ENCODE results near the gene APIP. TPM values are rescaled to one million over a fixed set of nuclear protein-coding genes. Genes with fewer than 3 reads are reported as not detected.

The APIP gene
- 10 to 100 TPM; 42.4 to 42.5 TPM for total RNA-seq

- Mint-ChIP-seq H3K9me3 (peaks cover 4% of the 10 kb centered on the region), H3K4me3 (peak within 1 kb of the TSS; percentile 99), H3K36me3 (ENCODE audit: low read depth) (peaks cover 15% of the 10 kb centered on the region), H3K4me1 (ENCODE audit: low read depth) (peaks cover 44% of the 10 kb centered on the region), H3K27ac (peak within 1 kb of the TSS; percentile 96), H3K27me3 (ENCODE audit: low read depth) (no peaks in the 10 kb centered on the region)
- CTCF ChIA-PET: interaction anchor here (0.8 to 2.1 kb wide), 4 partner anchors 9 to 390 kb away, joined by 3 to 5 read pairs (median 3); no protein-coding TSS in a partner anchor
- intact Hi-C loops (cut with micrococcal nuclease): loop anchor here (1.0 to 10.0 kb wide), 13 partner anchors 125 to 1659 kb away; partner anchors contain the start of genes CAT, HIPK3, NAT10 and TRIM44
- peak; percentile 98 for DNase-seq
Measured at GRCh38 chr11:34916015-34916842, at the start of gene APIP, which contains the start of gene PDHX. TSS of gene APIP (minus strand) at chr11:34916379. CDS start at chr11:34916284, 95 bp downstream. TSS of gene PDHX (plus strand) at chr11:34916618. CDS start at chr11:34916656, 38 bp downstream.

GRCh38 chr11:34964610-34965331 is 48.6 kb upstream of the APIP start:
- H3K4me1 Mint-ChIP-seq (ENCODE audit: low read depth): no peaks in the 10 kb centered on the region
- intact Hi-C loops (cut with micrococcal nuclease): no loop called here
- H3K27me3 Mint-ChIP-seq (ENCODE audit: low read depth): no peaks in the 10 kb centered on the region
- no peak overlapping the region for H3K4me3 Mint-ChIP-seq
- no peak for DNase-seq
- H3K36me3 Mint-ChIP-seq (ENCODE audit: low read depth): peaks cover 18% of the 10 kb centered on the region
- H3K27ac Mint-ChIP-seq: no peak overlapping the region
- CTCF ChIA-PET: interaction anchor here (0.8 kb wide), 1 partner anchor 38 kb away, joined by 3 read pairs; no protein-coding TSS in a partner anchor
- H3K9me3 Mint-ChIP-seq: no peaks in the 10 kb centered on the region

GRCh38 chr11:34963351-34963750 is 47.2 kb upstream of the APIP start:
- Mint-ChIP-seq H3K36me3 (ENCODE audit: low read depth) (peaks cover 10% of the 10 kb centered on the region), H3K9me3 (no peaks in the 10 kb centered on the region), H3K27me3 (ENCODE audit: low read depth) (no peaks in the 10 kb centered on the region), H3K4me3 (no peak overlapping the region), H3K4me1 (ENCODE audit: low read depth) (no peaks in the 10 kb centered on the region), H3K27ac (no peak overlapping the region)
- intact Hi-C loops (cut with micrococcal nuclease): no loop called here
- no peak for DNase-seq
- CTCF ChIA-PET: no interaction called here

GRCh38 chr11:34962034-34962433 is 45.9 kb upstream of the APIP start:
- Mint-ChIP-seq H3K9me3 (no peaks in the 10 kb centered on the region), H3K4me3 (no peak overlapping the region), H3K27ac (no peak overlapping the region), H3K36me3 (ENCODE audit: low read depth) (peaks cover 8% of the 10 kb centered on the region), H3K27me3 (ENCODE audit: low read depth) (no peaks in the 10 kb centered on the region), H3K4me1 (ENCODE audit: low read depth) (no peaks in the 10 kb centered on the region)
- no peak for DNase-seq
- CTCF ChIA-PET: no interaction called here
- intact Hi-C loops (cut with micrococcal nuclease): no loop called here

GRCh38 chr11:34960277-34960676 is 44.1 kb upstream of the APIP start:
- H3K27me3 Mint-ChIP-seq (ENCODE audit: low read depth): no peaks in the 10 kb centered on the region
- no peak overlapping the region for H3K4me3 Mint-ChIP-seq
- CTCF ChIA-PET: interaction anchor here (0.6 kb wide), 1 partner anchor 875 kb away, joined by 3 read pairs; no protein-coding TSS in a partner anchor
- H3K4me1 Mint-ChIP-seq (ENCODE audit: low read depth): no peaks in the 10 kb centered on the region
- H3K36me3 Mint-ChIP-seq (ENCODE audit: low read depth): peaks cover 2% of the 10 kb centered on the region
- intact Hi-C loops (cut with micrococcal nuclease): no loop called here
- no peak for DNase-seq
- H3K9me3 Mint-ChIP-seq: no peaks in the 10 kb centered on the region
- H3K27ac Mint-ChIP-seq: no peak overlapping the region

- Mint-ChIP-seq H3K27ac (no peak overlapping the region), H3K27me3 (ENCODE audit: low read depth) (no peaks in the 10 kb centered on the region), H3K36me3 (ENCODE audit: low read depth) (peaks cover 2% of the 10 kb centered on the region), H3K4me3 (no peak overlapping the region), H3K9me3 (no peaks in the 10 kb centered on the region), H3K4me1 (ENCODE audit: low read depth) (no peaks in the 10 kb centered on the region)
- no peak for DNase-seq
- intact Hi-C loops (cut with micrococcal nuclease): no loop called here
- CTCF ChIA-PET: no interaction called here
Measured at GRCh38 chr11:34959770-34960169, 43.6 kb upstream of the APIP start.

GRCh38 chr11:34957606-34958005 is 41.4 kb upstream of the APIP start:
- intact Hi-C loops (cut with micrococcal nuclease): no loop called here
- Mint-ChIP-seq H3K27ac (no peak overlapping the region), H3K9me3 (no peaks in the 10 kb centered on the region), H3K4me1 (ENCODE audit: low read depth) (no peaks in the 10 kb centered on the region), H3K4me3 (no peak overlapping the region), H3K27me3 (ENCODE audit: low read depth) (no peaks in the 10 kb centered on the region), H3K36me3 (ENCODE audit: low read depth) (peaks cover 2% of the 10 kb centered on the region)
- DNase-seq: no peak
- CTCF ChIA-PET: no interaction called here

GRCh38 chr11:34957206-34957605 is 41.0 kb upstream of the APIP start:
- Mint-ChIP-seq H3K36me3 (ENCODE audit: low read depth) (peaks cover 2% of the 10 kb centered on the region), H3K27ac (no peak overlapping the region), H3K4me1 (ENCODE audit: low read depth) (no peaks in the 10 kb centered on the region), H3K4me3 (no peak overlapping the region), H3K27me3 (ENCODE audit: low read depth) (no peaks in the 10 kb centered on the region), H3K9me3 (no peaks in the 10 kb centered on the region)
- intact Hi-C loops (cut with micrococcal nuclease): no loop called here
- DNase-seq: no peak
- CTCF ChIA-PET: no interaction called here

- no peak for DNase-seq
- Mint-ChIP-seq H3K27me3 (ENCODE audit: low read depth) (no peaks in the 10 kb centered on the region), H3K36me3 (ENCODE audit: low read depth) (peaks cover 2% of the 10 kb centered on the region), H3K9me3 (no peaks in the 10 kb centered on the region), H3K4me3 (no peak overlapping the region), H3K27ac (no peak overlapping the region), H3K4me1 (ENCODE audit: low read depth) (no peaks in the 10 kb centered on the region)
- CTCF ChIA-PET: interaction anchor here (1.0 to 1.2 kb wide), 2 partner anchors 438 to 532 kb away, joined by 3 to 5 read pairs; no protein-coding TSS in a partner anchor
- intact Hi-C loops (cut with micrococcal nuclease): no loop called here
Measured at GRCh38 chr11:34953955-34954354, 37.8 kb upstream of the APIP start.

- Mint-ChIP-seq H3K4me1 (ENCODE audit: low read depth) (peaks cover 11% of the 10 kb centered on the region), H3K9me3 (peaks cover 4% of the 10 kb centered on the region), H3K27me3 (ENCODE audit: low read depth) (no peaks in the 10 kb centered on the region), H3K4me3 (no peak overlapping the region), H3K36me3 (ENCODE audit: low read depth) (peaks cover 4% of the 10 kb centered on the region), H3K27ac (no peak overlapping the region)
- no peak for DNase-seq
- intact Hi-C loops (cut with micrococcal nuclease): no loop called here
- CTCF ChIA-PET: no interaction called here
Measured at GRCh38 chr11:34948696-34949095, 32.5 kb upstream of the APIP start.

GRCh38 chr11:34944692-34945091 is 28.5 kb upstream of the APIP start:
- Mint-ChIP-seq H3K4me1 (ENCODE audit: low read depth) (peaks cover 11% of the 10 kb centered on the region), H3K27ac (no peak overlapping the region), H3K4me3 (no peak overlapping the region), H3K36me3 (ENCODE audit: low read depth) (peaks cover 6% of the 10 kb centered on the region), H3K27me3 (ENCODE audit: low read depth) (no peaks in the 10 kb centered on the region), H3K9me3 (peaks cover 4% of the 10 kb centered on the region)
- DNase-seq: no peak
- CTCF ChIA-PET: no interaction called here
- intact Hi-C loops (cut with micrococcal nuclease): no loop called here

GRCh38 chr11:34941688-34942087 is 25.5 kb upstream of the APIP start:
- intact Hi-C loops (cut with micrococcal nuclease): no loop called here
- Mint-ChIP-seq H3K27me3 (ENCODE audit: low read depth) (no peaks in the 10 kb centered on the region), H3K9me3 (peaks cover 4% of the 10 kb centered on the region), H3K36me3 (ENCODE audit: low read depth) (peaks cover 10% of the 10 kb centered on the region), H3K4me1 (ENCODE audit: low read depth) (peaks cover 17% of the 10 kb centered on the region), H3K4me3 (no peak overlapping the region), H3K27ac (no peak overlapping the region)
- CTCF ChIA-PET: interaction anchor here (1.1 kb wide), 1 partner anchor 15 kb away, joined by 3 read pairs; no protein-coding TSS in a partner anchor
- DNase-seq: no peak

Measured in activated naive CD4-positive, alpha-beta T cell treated with anti-CD3 and anti-CD28 coated beads for 36 hours (primary cell).